Stimulated activated CD4-positive, alpha-beta T cell treated with anti-CD3 and anti-CD28 coated beads, Interleukin-1b, Interleukin-23, amount 100 ng/mL, for 1 hour (primary cell): Measurements from ENCODE around the gene APOL4.
"Not testable (repeated sequence)": the region's sequence is repeated elsewhere in the genome, so short reads cannot be mapped to it uniquely, and the experiment has no call there.

Experiments used
- DNase-seq, 2 donors: peaks; one replicate each; pipeline ENCODE4 v3.0.0-alpha.2; 2020; ENCODE audit warnings: low read depth in 2 of 2

APOL4 gene

DNA sequence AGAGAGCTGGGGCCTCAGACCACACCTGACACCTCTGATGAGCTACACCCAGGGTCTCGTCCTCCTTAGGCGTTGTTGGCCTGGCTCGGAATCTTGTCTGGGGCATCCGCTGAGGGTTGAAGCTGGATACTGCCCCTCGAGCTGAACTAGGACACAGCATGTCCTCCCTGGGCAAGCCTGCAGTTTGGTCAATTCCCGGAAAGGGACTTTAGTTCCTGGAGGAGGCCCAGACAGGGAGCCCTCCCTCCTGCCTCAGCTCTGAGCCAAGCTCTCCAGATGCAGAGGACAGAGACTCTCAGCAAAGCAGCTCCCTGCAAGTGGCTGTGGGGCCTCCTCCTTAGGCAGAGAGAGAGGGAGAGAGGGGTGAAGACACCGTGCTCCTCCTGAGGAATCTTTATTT is 45.9 kb downstream of the APOL4 start:
- no peak for DNase-seq

DNA sequence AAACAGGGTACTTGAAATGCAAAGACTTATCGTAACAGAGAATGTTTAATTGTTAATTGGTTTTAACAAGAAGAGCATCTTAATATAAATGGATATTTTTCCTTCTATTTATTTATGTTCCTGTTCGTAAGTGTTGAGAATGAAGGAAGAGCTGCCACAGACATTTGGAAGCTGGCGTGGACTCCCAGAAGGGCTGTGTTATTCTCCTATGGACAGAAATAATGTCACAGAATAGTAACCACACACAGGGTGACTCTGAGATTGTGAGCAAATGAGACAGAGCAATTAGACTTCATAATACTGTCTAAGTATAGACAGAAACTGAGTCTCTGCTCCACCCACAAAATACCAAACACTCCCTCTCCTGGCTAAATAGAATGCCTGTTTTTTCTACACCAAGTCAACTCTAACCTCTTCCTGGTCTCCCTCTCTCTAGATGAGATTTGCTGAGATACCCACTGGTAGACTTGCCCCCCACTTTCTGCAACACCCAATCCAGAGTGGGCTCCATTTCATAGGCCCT is 47.1 kb downstream of the APOL4 start:
- DNase-seq: no peak

DNA sequence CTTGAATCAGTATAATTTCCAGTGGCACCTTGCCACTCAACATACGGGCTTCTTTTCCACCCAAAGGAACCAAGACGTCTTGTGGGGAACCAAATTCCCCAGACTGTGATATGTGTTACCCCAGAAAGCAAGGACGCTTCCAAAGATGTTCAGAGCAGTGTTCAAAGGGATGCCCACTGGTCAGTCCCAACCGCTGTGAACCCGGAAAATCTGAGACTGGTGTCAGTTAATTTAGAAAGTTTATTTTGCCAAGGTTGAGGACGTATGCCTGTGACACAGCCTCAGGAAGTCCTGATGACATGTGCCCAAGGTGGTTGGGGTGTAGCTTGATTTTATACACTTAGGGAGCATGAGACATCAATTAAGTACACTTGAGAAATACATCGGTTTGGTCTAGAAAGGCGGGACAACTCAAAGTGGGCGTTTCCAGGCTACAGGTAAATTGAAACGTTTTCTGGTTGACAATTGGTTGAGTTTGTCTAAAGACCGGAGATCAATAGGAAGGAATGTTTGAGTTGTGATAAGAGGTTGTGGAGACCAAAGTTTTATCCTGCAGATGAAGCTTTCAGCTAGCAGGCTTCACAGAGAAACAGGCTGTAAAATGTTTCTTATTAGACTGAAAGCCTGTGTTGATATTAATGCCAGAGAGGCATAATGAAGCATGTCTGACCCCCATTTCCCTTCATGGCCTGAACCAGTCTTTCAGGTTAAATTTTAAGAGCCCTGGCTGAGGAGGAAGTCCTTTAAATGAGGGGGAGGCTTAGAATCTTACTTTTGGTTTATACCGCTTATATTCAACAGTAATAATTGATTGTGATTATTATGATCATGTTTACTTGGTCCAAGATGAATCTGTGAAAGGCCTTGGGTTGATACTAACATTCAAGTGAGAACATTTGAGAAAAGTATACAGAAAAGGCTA is 47.8 kb downstream of the APOL4 start:
- no peak for DNase-seq

DNA sequence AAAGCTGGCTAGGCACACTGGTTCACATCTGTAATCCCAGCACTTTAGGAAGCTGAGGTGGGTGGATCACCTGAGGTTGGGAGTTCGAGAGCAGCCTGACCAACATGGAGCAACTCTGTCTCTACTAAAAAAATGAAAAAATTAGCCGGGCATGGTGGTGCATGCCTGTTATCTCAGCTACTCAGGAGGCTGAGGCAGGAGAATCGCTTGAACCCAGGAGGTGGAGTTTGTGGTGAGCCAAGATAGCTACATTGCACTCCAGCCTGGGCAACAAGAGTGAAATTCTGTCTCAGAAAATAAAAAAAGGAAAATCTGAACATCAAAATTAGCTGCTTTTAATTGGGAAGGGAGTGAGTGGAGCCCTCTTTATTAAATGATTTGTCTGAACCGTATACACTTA is 48.8 kb downstream of the APOL4 start:
- DNase-seq: not testable (repeated sequence)

DNA sequence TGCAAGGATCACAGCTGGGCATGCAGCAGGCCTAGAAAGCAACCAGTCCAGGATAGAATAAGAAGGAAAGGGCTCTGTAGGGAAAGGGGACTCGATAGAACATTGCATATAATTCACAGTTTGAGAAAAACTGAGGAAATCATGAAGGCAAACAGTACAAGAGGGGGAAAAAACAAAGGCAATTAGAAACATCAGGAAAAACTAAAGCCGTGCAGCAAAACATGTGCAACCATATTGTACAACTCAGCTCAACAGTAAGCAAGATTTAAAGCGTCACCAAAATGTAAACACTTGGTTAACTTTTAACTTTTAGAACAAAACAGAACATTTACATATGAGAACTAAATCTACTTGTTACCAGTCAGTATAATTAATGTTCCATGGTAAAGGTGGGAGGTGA is 49.5 kb downstream of the APOL4 start:
- no peak for DNase-seq

DNA sequence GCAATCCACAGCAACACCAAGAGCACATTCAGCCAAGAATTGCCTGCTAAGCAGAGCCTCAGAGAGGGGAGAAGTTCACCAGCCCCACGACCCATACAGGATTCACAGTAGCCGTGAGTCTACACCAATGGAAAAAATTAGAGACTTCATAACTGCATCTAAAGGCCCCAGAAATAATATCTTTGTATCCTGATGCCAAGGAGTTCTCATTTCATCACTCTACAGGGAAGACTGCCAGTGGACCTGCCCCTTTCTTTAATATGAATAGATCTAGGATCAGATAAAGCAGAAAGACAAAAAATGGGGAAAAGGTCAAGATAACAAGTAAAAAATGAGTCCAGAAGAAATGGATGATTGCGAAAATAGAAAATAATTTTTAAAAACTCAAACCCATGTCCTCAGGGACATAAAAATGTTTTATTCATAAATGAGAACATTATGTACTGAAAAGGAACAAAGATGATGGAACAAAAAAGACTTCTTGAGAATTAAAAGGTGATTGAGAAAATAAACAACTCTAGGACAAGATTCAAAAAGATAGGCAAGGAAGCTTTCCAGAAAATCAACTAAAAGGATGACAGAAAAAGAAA is 50.5 kb downstream of the APOL4 start:
- no peak for DNase-seq

DNA sequence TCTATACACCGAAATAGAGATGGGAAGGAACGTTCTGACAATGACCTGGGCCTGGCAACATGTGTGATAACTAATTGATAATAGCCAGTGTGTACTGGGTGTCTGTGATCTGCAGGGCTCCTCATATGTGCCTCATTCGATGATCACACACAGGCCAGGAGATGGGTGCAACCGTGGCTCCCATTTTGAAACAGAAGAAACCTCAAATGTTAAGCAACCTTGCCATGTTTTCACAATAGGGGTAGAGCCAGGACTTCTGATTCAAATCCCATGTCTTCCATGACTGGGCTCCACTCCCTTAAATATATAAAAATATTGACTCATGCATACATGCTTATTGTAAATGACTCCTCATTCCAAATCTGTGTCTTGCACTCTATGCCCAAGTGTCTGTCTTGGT is 52.2 kb downstream of the APOL4 start:
- no peak for DNase-seq

DNA sequence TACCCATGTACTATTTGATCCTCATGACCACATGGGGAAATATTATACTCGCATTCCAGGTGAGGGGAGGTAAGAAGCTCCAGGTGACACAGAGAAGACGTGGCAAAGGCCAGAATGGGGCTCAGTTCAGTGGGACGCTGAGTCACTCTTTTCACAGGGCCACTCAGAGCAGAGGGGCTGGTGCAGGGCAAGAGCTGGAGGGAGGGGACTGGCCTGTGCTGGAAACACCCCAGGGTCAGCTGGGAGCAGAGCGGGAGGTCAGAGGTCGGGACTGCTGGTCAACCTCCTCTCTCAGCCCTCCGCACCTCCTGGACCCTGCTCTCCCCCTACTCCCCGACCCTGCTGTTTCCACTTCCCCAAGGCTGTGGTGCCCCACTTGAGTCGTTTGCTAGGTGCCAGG is 53.2 kb downstream of the APOL4 start:
- DNase-seq: no peak

DNA sequence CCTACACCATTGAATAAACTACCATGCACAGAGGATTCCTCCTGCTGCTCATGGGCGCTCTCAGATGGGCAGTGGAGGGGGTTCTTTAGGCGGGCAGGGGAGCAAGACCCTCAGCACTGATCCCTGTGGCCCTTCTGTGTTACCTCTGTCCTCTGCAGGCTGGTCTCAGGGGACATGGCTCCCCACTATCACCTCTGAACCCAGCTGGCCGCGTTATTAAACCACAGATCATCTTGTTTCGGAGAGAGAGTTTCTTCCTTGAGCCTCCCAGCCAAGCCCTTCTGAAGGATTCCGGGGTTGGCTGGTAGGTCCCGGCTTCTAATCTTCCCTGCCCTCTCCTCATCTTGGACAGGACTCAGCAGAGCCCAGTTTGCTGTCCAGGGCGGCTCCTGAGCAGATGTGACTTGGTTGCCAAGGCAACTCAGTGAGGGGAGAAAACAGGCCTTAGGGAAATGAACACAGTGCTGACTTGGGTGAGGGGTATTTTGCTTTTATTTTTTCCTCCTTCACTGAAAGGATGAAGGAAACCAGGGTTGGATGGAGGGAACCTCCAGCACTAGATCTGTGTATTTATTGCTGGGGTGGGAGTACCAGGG is 54.3 kb downstream of the APOL4 start:
- DNase-seq: no peak

DNA sequence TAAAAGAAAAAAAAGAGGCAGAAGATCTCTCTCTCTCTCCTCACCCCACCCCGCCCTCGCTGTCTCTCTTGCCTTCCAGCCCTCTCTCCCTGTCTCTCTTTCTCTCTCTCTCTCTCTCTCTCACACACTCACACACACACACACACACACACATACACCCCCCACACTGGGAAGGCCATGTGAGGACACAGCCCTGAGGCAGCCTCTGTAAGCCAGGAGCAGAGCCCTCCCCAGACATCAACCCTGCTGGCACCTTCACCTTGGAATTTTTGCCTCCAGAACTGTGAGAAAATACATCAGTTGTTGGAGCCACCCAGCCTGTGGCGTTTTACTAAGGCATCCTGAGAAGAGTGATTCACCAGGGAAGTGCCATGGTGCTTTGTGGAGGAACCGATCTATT is 55.7 kb downstream of the APOL4 start:
- DNase-seq: no peak

DNA sequence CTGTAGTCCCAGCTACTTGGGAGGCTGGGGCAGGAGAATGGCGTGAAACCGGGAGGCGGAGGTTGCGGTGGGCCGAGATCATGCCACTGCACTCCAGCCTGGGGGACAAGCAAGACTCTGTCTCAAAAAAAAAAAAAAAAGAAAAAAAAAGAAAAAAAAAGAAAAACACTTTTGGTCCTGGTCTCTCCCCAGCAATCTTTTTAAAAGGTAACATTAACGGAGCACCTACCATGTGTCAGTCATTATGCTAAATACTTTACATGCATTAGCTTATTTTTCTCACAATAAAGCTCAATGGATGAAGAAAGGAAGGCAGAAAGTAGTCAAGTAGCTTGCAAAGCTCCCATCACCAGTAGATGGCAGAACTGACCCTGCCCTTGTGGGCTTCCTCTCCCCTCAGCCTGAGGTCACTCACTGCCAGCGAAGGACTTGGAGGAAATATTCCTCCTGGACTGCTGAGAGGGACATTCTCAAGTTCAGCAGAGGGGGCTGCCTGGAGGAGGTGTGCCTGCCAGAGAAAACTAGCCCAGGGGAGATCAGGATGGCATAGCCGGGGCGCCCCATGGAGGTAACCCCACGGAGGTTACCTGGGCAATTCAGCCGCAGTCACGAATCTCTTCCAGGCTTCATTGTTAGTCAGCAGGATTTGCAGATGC is 56.6 kb downstream of the APOL4 start:
- DNase-seq: no peak

DNA sequence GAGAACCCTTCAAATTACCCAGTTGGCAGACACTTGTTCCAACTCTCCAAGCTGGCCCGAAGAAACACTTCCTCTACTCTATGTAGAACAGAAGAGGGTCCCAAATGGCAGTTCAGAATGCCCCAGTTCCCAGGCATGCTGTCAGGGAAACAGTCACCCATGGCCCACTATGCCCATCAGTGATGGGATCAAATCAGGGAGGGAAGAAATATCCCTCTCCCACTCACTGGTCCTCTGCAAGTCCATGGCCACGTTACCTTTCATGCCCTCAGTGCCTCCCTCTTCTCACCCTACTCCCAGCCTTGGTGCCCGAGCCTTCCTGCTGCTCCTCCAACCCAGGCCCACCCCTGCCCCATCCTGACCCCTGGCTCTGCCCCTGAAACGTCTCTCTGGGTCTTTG is 57.7 kb downstream of the APOL4 start:
- DNase-seq: no peak

DNA sequence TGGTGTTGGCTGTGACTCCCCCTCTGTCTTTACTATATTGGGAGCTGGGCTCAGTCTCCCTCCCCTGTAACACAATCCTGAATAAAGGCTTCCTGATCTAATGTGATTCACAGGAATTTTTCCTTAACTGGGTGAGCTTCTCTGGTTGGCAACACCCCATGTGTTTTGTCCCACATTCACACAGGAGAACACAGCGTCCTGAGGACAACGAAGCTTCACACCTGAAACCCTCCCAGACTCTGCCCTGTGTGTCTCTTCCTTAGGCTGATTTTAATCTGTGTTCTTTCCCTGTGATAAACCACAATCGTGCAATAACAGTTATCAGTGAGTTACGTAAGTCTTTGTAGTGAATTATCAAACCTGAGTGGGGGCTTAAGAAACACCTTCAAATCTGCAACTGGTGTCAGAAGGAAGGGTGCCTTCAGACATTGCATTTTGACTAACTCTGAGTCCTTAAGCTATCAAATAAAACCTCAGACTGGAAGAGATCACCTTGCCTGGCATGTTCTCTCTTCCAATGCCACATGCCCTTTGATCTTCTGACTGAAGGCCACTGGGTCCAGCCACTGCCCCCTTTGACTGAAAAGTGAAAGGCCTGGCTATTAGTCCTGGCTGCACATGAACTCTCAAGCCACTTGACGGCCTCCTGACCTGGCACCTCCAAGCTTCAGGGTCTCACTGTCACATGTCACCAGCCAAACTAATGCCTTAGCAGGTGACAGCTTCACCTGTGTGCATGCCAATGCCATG is 58.4 kb downstream of the APOL4 start:
- DNase-seq: no peak

DNA sequence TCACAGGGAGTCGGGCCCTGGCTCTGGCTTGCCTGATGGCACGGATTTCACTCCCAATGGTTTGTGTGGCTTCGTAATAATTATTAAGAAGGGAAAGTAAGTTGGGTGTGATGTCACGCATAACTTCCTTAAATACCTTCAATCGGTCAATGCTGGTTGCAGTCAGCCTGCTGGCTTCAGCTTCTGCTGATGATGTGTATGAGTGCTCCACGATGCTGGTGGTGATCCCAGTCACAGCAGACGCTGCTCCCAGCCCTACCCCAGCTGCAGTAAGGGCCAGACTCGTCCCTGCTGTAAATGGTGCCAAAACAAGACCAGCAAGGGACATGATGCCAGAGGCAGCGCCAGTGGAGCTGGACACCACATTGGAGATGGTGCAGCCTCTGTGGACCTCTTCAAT is 60.1 kb downstream of the APOL4 start:
- no peak for DNase-seq
